ENCODE measurements around the gene ZMYND8. TPM values are rescaled to one million over a fixed set of nuclear protein-coding genes. Genes with fewer than 3 reads are reported as not detected.
A peak's percentile ranks its signal among the peaks of the same experiment; 100 is the strongest.

Gene ZMYND8
- total and polyA plus RNA-seq, 10 of the 15 experiments (the other 5 are each of a cell fraction or from before 2014, with no cell fraction given): 12.9 to 54.8 (median 23.1) TPM

GRCh38 chr20:47280668-47281067 lies 75.8 kb downstream of the ZMYND8 start:
- TF ChIP-seq RAD51 (IDR thresholded peaks at IDR 0.05) (no peak), FOXK2 (IDR thresholded peaks at IDR 0.05) (0 out of 2 replicates have a peak, but pooled peaks have one; percentile 13), NFXL1 (IDR thresholded peaks at IDR 0.05; ENCODE audit: borderline replicate concordance) (peak; percentile 18; the same call in 1 of the 2 replicates), SREBF2 (IDR thresholded peaks at IDR 0.05; ENCODE audit: low read length) (no peak)
- ChIA-PET CTCF (interaction anchor here (4.6 kb wide), 1 partner anchor 104 kb away, joined by 28 read pairs; no protein-coding TSS in a partner anchor), RAD21 (ENCODE audit: unreplicated experiment) (interaction anchor here (1.6 kb wide), 1 partner anchor 104 kb away, joined by 5 read pairs; no protein-coding TSS in a partner anchor), POLR2A (interaction anchor here (0.6 kb wide), 1 partner anchor 9 kb away, joined by 3 read pairs; no protein-coding TSS in a partner anchor), SMC1A (ENCODE audit: uncharacterized antibody, unreplicated experiment) (no interaction called here)
- DNase-seq (ENCODE audit: low read depth, low spot score) (no peak), ATAC-seq (no peak), FAIRE-seq (no peak)
- H3K4me3 ChIP-seq: no peak overlapping the region
- intact Hi-C loops (cut with micrococcal nuclease; ENCODE audit: unreplicated experiment) (no loop called here), in situ Hi-C loops (cut with MboI) (no loop called here)
- H2AFZ ChIP-seq (ENCODE audit: control insufficient read depth, low read depth, low read length): no peak overlapping the region
- H3K27ac ChIP-seq (ENCODE audit: control insufficient read depth, insufficient read depth): no peak overlapping the region
- H3K9me3 ChIP-seq (replicated peaks; ENCODE audit: control insufficient read depth, insufficient read depth, low read length): no peaks in the 10 kb centered on the region
- H3K4me2 ChIP-seq (ENCODE audit: control insufficient read depth, insufficient read depth): no peak overlapping the region
- H3K4me1 ChIP-seq (ENCODE audit: control insufficient read depth, insufficient read depth, low read length): peaks cover 5% of the 10 kb centered on the region; the same call in 1 of the 2 replicates
- no peak overlapping the region for H3K9ac ChIP-seq (ENCODE audit: control insufficient read depth, insufficient read depth, low read length)
- no TSS peak for BruUV-seq (replicated peaks)
- H3K27me3 ChIP-seq (replicated peaks in 1 of 2; ENCODE audit: control insufficient read depth in 2 of 2, insufficient read depth in 2 of 2, low read length in 1 of 2): no peaks in the 10 kb centered on the region
- no peaks in the 10 kb centered on the region; the same call in 1 of the 2 replicates for H3K79me2 ChIP-seq (ENCODE audit: control insufficient read depth, insufficient read depth, low read length)
- H4K20me1 ChIP-seq (ENCODE audit: control insufficient read depth, insufficient read depth): no peaks in the 10 kb centered on the region
- peaks cover 25 to 39% of the 10 kb centered on the region in 2 experiments for H3K36me3 ChIP-seq (ENCODE audit: control insufficient read depth in 2 of 2, insufficient read depth in 2 of 2, low read length in 1 of 2)
- 92% methylated on average over 3 of the region's 3 CpGs for WGBS (ENCODE audit: insufficient coverage, insufficient replicate concordance, low lambda C conversion rate, missing lambda C conversion rate)

- no peak overlapping the region for H3K27ac ChIP-seq (ENCODE audit: control insufficient read depth, insufficient read depth)
- H3K27me3 ChIP-seq (replicated peaks in 1 of 2; ENCODE audit: control insufficient read depth in 2 of 2, insufficient read depth in 2 of 2, low read length in 1 of 2): no peaks in the 10 kb centered on the region
- no peaks in the 10 kb centered on the region; the same call in 1 of the 2 replicates for H3K79me2 ChIP-seq (ENCODE audit: control insufficient read depth, insufficient read depth, low read length)
- FAIRE-seq (no peak), ATAC-seq (no peak), DNase-seq (ENCODE audit: low read depth, low spot score) (no peak)
- ChIA-PET POLR2A (interaction anchor here (0.6 kb wide), 1 partner anchor 10 kb away, joined by 3 read pairs; no protein-coding TSS in a partner anchor), CTCF (interaction anchor here (1.7 to 4.6 kb wide), 2 partner anchors 12 to 104 kb away, joined by 5 to 28 read pairs; no protein-coding TSS in a partner anchor), SMC1A (ENCODE audit: uncharacterized antibody, unreplicated experiment) (interaction anchor here (1.1 kb wide), 1 partner anchor 17 kb away, joined by 4 read pairs; no protein-coding TSS in a partner anchor), RAD21 (ENCODE audit: unreplicated experiment) (interaction anchor here (1.6 kb wide), 1 partner anchor 104 kb away, joined by 5 read pairs; no protein-coding TSS in a partner anchor)
- BruUV-seq (replicated peaks): no TSS peak
- WGBS (ENCODE audit: insufficient coverage, insufficient replicate concordance, low lambda C conversion rate, missing lambda C conversion rate): 87% methylated on average over 7 of the region's 7 CpGs
- H3K9ac ChIP-seq (ENCODE audit: control insufficient read depth, insufficient read depth, low read length): no peak overlapping the region
- intact Hi-C loops (cut with micrococcal nuclease; ENCODE audit: unreplicated experiment): no loop called here
- H4K20me1 ChIP-seq (ENCODE audit: control insufficient read depth, insufficient read depth): no peaks in the 10 kb centered on the region
- peaks cover 8% of the 10 kb centered on the region for H3K4me1 ChIP-seq (ENCODE audit: control insufficient read depth, insufficient read depth, low read length)
- H3K9me3 ChIP-seq (replicated peaks; ENCODE audit: control insufficient read depth, insufficient read depth, low read length): no peaks in the 10 kb centered on the region
- in situ Hi-C loops (cut with MboI): no loop called here
- TF ChIP-seq NFXL1 (IDR thresholded peaks at IDR 0.05; ENCODE audit: borderline replicate concordance) (peak; percentile 77; the same call in 1 of the 2 replicates), NFYA (IDR thresholded peaks at IDR 0.05; ENCODE audit: borderline replicate concordance, low read depth, low read length) (no peak), NR2C1 (IDR thresholded peaks at IDR 0.05) (no peak)
- no peak overlapping the region for H2AFZ ChIP-seq (ENCODE audit: control insufficient read depth, low read depth, low read length)
- H3K36me3 ChIP-seq (ENCODE audit: control insufficient read depth in 2 of 2, insufficient read depth in 2 of 2, low read length in 1 of 2): peaks cover 25 to 38% of the 10 kb centered on the region in 2 experiments
- no peak overlapping the region for H3K4me2 ChIP-seq (ENCODE audit: control insufficient read depth, insufficient read depth)
- no peak overlapping the region for H3K4me3 ChIP-seq
Measured at GRCh38 chr20:47280228-47280627, 76.3 kb downstream of the ZMYND8 start.

Data from GM12878 (cell line).